Right cardiac atrium (tissue), 5 donors: Measurements from ENCODE around the gene TAF3. TPM values are rescaled to one million over a fixed set of nuclear protein-coding genes. Genes with fewer than 3 reads are reported as not detected.

Source experiments
- ATAC-seq, 2 donors: fragments of 200-7000 bp; cut with Tn5 transposase; one replicate each; pipeline versions ENCODE4 v1.8.0 to v1.9.1; 2020; ENCODE audit warnings: moderate library complexity in 2 of 2, mild to moderate bottlenecking in 1 of 2
- DNase-seq, 3 donors: peaks; one replicate each; pipeline ENCODE4 v3.0.0-alpha.2; 2020
- H3K27ac ChIP-seq: one replicate; pipeline ENCODE4 v1.5.1; 2013; ENCODE audit warnings: mild to moderate bottlenecking, low read length, control low read depth, moderate library complexity
- H3K27me3 ChIP-seq: one replicate; pipeline ENCODE4 v1.6.1; 2013; ENCODE audit not compliant: control insufficient read depth, insufficient read depth
- H3K4me1 ChIP-seq: one replicate; pipeline ENCODE4 v1.6.1; 2013; ENCODE audit warnings: low read length; ENCODE audit not compliant: control insufficient read depth, insufficient read depth
- H3K4me3 ChIP-seq: one replicate; pipeline ENCODE4 v1.5.1; 2013; ENCODE audit warnings: low read length, control low read depth
- H3K9me3 ChIP-seq: one replicate; pipeline ENCODE4 v1.6.1; 2013; ENCODE audit warnings: low read length; ENCODE audit not compliant: control insufficient read depth
- WGBS: extraction: QIAGEN DNeasy Blood & Tissue Kit; methylation state at CpG from one replicate; pipeline ENCODE4 v1.1.7; 2013; 5-methylcytosine and 5-hydroxymethylcytosine counted together
- intact Hi-C, 4 donors: fragments of 100-400 bp; cut with DNase I; formaldehyde crosslinking; loops; one replicate each; pipeline versions ENCODE4 v1.11.0 to v1.14.0; 2022 to 2023
- polyA plus RNA-seq: library from polyadenylated mRNA; stranded (reverse); fragments of 200-250 nt; gene quantifications from one replicate; pipeline ENCODE4 v1.2.3, GENCODE V29; 2013
- total RNA-seq, 4 donors: library from RNA; stranded (reverse); fragmentation: NEBNext Ultra II Directional; extraction: Animal tissue kit (Norgen Biotek cat#: 25700); gene quantifications; one replicate each; pipeline ENCODE4 v1.2.1, GENCODE V29; 2021
- donor health status: healthy with polysubstance abuse.
- donor health status: DM: no; HTN: yes; CAD: no.
- donor health status: DM: no; HTN: no; CAD: no.
- donor health status: DM: no; HTN: yes; CAD: no; lungs with severe emphysema.
- donor health status: DM: yes; HTN: yes; CAD: no.

Gene TAF3
- total and polyA plus RNA-seq, 5 donors = 4.7 to 11.3 (median 8.9) TPM

GRCh38 chr10:7906128-7906527, 87.8 kb downstream of the TAF3 start:
- no peak overlapping the region for H3K27ac ChIP-seq
- intact Hi-C loops = no loop called here
- H3K27me3 ChIP-seq = no peaks in the 10 kb centered on the region
- DNase-seq (no peak), ATAC-seq (no peak)
- H3K4me1 ChIP-seq = peaks cover 1% of the 10 kb centered on the region
- no peaks in the 10 kb centered on the region for H3K9me3 ChIP-seq
- 88% methylated on average over 2 of the region's 2 CpGs for WGBS
- H3K4me3 ChIP-seq = no peak overlapping the region

- WGBS = 66% methylated on average over 8 of the region's 8 CpGs
- no peak overlapping the region for H3K27ac ChIP-seq
- no peaks in the 10 kb centered on the region for H3K9me3 ChIP-seq
- no peak overlapping the region for H3K4me3 ChIP-seq
- ATAC-seq = no peak
- H3K27me3 ChIP-seq = no peaks in the 10 kb centered on the region
- no peak for DNase-seq
- intact Hi-C loops = no loop called here
- peaks cover 1% of the 10 kb centered on the region for H3K4me1 ChIP-seq
Observed at GRCh38 chr10:7908541-7909210, 90.4 kb downstream of the TAF3 start.

- whole genome bisulfite sequencing = 84% methylated on average over 3 of the region's 3 CpGs
- Histone ChIP-seq H3K4me1 (no peaks in the 10 kb centered on the region), H3K27me3 (no peaks in the 10 kb centered on the region), H3K27ac (no peak overlapping the region), H3K9me3 (no peaks in the 10 kb centered on the region), H3K4me3 (no peak overlapping the region)
- no peak for DNase-seq
- intact Hi-C loops = no loop called here
- no peak for ATAC-seq
Observed at GRCh38 chr10:7913126-7913872, 95.0 kb downstream of the TAF3 start.

GRCh38 chr10:7915923-7916536, 97.7 kb downstream of the TAF3 start:
- no peaks in the 10 kb centered on the region for H3K4me1 ChIP-seq
- DNase-seq (no peak), ATAC-seq (peak in 1 of 2 donors; percentile 47)
- H3K27ac ChIP-seq = no peak overlapping the region
- WGBS = 95% methylated on average over 1 of the region's 1 CpG
- no peaks in the 10 kb centered on the region for H3K27me3 ChIP-seq
- intact Hi-C loops = no loop called here
- H3K9me3 ChIP-seq = no peaks in the 10 kb centered on the region
- no peak overlapping the region for H3K4me3 ChIP-seq

- no peak for DNase-seq
- WGBS = 97% methylated on average over 5 of the region's 5 CpGs
- intact Hi-C loops = no loop called here
Observed at GRCh38 chr10:7917736-7918135, 99.4 kb downstream of the TAF3 start.

GRCh38 chr10:7922707-7923106, 104.4 kb downstream of the TAF3 start:
- no peaks in the 10 kb centered on the region for H3K27me3 ChIP-seq
- H3K9me3 ChIP-seq = no peaks in the 10 kb centered on the region
- H3K4me1 ChIP-seq = no peaks in the 10 kb centered on the region
- 92% methylated on average over 3 of the region's 3 CpGs for WGBS
- intact Hi-C loops = no loop called here
- H3K4me3 ChIP-seq = no peak overlapping the region
- no peak overlapping the region for H3K27ac ChIP-seq
- DNase-seq (no peak), ATAC-seq (no peak)

More at GRCh38 chr10:7917736-7918135, 99.4 kb downstream of the TAF3 start:
- no peaks in the 10 kb centered on the region for H3K27me3 ChIP-seq
- no peak overlapping the region for H3K4me3 ChIP-seq
- no peak for ATAC-seq
- no peaks in the 10 kb centered on the region for H3K9me3 ChIP-seq
- no peaks in the 10 kb centered on the region for H3K4me1 ChIP-seq
- no peak overlapping the region for H3K27ac ChIP-seq

GRCh38 chr10:7928536-7928935, 110.2 kb downstream of the TAF3 start:
- intact Hi-C loops = no loop called here
- DNase-seq (no peak), ATAC-seq (no peak)
- Histone ChIP-seq H3K27ac (no peak overlapping the region), H3K9me3 (no peaks in the 10 kb centered on the region), H3K4me1 (no peaks in the 10 kb centered on the region), H3K4me3 (no peak overlapping the region), H3K27me3 (no peaks in the 10 kb centered on the region)
- WGBS = 84% methylated on average over 3 of the region's 3 CpGs

- no peak for DNase-seq
- 86% methylated on average over 9 of the region's 9 CpGs for WGBS
- Histone ChIP-seq H3K4me3 (no peak overlapping the region), H3K27ac (no peak overlapping the region), H3K9me3 (no peaks in the 10 kb centered on the region), H3K27me3 (no peaks in the 10 kb centered on the region), H3K4me1 (no peaks in the 10 kb centered on the region)
- intact Hi-C loops = no loop called here
- no peak for ATAC-seq
Observed at GRCh38 chr10:7932301-7933036, 114.2 kb downstream of the TAF3 start.

- 53% methylated on average over 3 of the region's 3 CpGs for WGBS
Observed at GRCh38 chr10:7933262-7933661, 115.0 kb downstream of the TAF3 start.

GRCh38 chr10:7933757-7934156, 115.5 kb downstream of the TAF3 start:
- 93% methylated on average over 8 of the region's 8 CpGs for WGBS
- ATAC-seq = no peak
- intact Hi-C loops = no loop called here

More at GRCh38 chr10:7933262-7933661, 115.0 kb downstream of the TAF3 start:
- no peak overlapping the region for H3K27ac ChIP-seq
- no peak for ATAC-seq
- H3K4me3 ChIP-seq = no peak overlapping the region
- intact Hi-C loops = no loop called here
- H3K27me3 ChIP-seq = no peaks in the 10 kb centered on the region
- H3K4me1 ChIP-seq = no peaks in the 10 kb centered on the region
- no peak for DNase-seq
- no peaks in the 10 kb centered on the region for H3K9me3 ChIP-seq

More at GRCh38 chr10:7933757-7934156, 115.5 kb downstream of the TAF3 start:
- H3K9me3 ChIP-seq = no peaks in the 10 kb centered on the region
- no peak overlapping the region for H3K4me3 ChIP-seq
- H3K27ac ChIP-seq = no peak overlapping the region
- no peak for DNase-seq
- H3K4me1 ChIP-seq = no peaks in the 10 kb centered on the region
- no peaks in the 10 kb centered on the region for H3K27me3 ChIP-seq
